Activated T-helper 2 cell treated with anti-CD3 and anti-CD28 coated beads, Interferon-gamma antibody, Interleukin-2, Interleukin-4, amounts not matched to agents 10 μg/mL and 5 μg/mL and 100 μg/mL, durations not matched to agents 14 hours and 24 hours and 36 hours (primary cell): Measurements from ENCODE around the gene TSPAN6. TPM values are rescaled to one million over a fixed set of nuclear protein-coding genes. Genes with fewer than 3 reads are reported as not detected.

Source experiments
- DNase-seq: peaks from one replicate; pipeline ENCODE4 v3.0.0; 2021; ENCODE audit warnings: low spot score
- H3K27ac Mint-ChIP-seq: one replicate; pipeline ENCODE4 v1.8.0; 2021; ENCODE audit warnings: mixed read lengths
- H3K27me3 Mint-ChIP-seq: one replicate; pipeline ENCODE4 v1.8.0; 2021; ENCODE audit warnings: low read depth, mixed read lengths
- H3K36me3 Mint-ChIP-seq: one replicate; pipeline ENCODE4 v1.8.0; 2021; ENCODE audit warnings: low read depth, mixed read lengths
- H3K4me1 Mint-ChIP-seq: one replicate; pipeline ENCODE4 v1.8.0; 2021; ENCODE audit warnings: low read depth, mixed read lengths
- H3K4me3 Mint-ChIP-seq: one replicate; pipeline ENCODE4 v1.8.0; 2021; ENCODE audit warnings: low read depth, mild to moderate bottlenecking, moderate library complexity, mixed read lengths
- H3K9me3 Mint-ChIP-seq: one replicate; pipeline ENCODE4 v1.8.0; 2021; ENCODE audit warnings: mixed read lengths
- intact Hi-C: fragments of 100-400 bp; cut with micrococcal nuclease; formaldehyde crosslinking; loops from one replicate; pipeline ENCODE4 v1.15.1; 2023
- total RNA-seq: library from RNA; stranded (reverse); gene quantifications from 2 replicates; pipeline ENCODE4 v1.2.3, GENCODE V29; 2022

The TSPAN6 gene
- total RNA-seq, 1 donor from 2014 or later, result not detected

DNA sequence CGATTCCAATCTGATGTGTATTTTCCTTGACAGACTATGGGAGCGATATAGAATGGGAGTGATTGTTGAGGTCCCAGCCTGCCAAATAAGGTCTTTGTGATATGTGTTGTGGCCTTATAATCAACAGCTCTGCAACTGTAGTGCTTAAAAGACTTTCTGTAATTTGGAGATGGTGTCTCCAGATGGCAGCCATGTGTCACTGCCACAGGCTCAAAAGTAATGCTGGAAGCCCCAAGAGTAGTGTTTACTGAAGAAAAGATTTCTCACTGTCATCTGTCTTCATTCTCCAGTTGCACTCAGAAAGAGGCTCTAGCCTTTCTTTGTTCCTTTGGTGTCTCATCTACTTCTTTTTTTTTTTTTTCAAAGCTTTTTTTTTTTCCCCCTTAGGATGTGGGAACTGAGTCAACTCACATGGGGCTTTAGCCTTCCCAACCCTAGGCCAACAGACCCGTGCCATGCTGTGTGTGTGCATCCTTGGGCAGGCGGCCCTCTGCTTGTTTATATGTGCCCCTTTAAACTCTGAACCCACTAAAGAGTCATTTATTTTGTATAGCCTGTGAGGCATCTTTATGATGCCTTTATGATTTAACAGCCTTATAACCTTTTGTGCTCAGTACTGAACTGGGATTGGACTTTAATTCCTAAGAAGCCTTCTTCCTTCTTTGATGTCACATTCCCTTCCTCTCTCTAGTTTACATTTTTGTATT, 23.0 kb upstream of the TSPAN6 start:
- Mint-ChIP-seq H3K4me3 (no peak overlapping the region), H3K27ac (no peak overlapping the region), H3K36me3 (no peaks in the 10 kb centered on the region), H3K27me3 (no peaks in the 10 kb centered on the region), H3K4me1 (no peaks in the 10 kb centered on the region), H3K9me3 (no peaks in the 10 kb centered on the region)
- DNase-seq, result no peak
- intact Hi-C loops, result no loop called here

DNA sequence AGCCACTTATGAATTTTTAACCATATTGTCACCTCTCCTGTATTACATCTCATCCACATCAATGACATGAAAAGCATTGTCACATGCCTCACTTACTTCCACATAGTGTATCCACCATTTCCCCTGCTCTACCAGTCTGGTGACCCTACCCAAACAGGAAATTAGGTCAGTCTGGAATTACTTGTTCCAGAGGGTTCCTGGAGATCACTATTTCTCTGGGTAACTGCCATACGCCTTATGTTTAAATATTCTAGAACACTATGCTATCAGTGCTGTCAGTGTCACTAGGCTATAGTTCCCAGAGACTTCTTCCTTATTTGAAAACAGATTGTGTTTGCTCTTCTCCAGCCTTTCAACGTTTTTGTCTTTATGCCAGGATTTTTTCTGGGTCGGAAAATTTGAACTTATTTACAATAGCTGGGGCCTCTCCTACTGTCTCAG, 22.4 kb upstream of the TSPAN6 start:
- intact Hi-C loops, result no loop called here
- no peak for DNase-seq
- Mint-ChIP-seq H3K27me3 (no peaks in the 10 kb centered on the region), H3K4me3 (no peak overlapping the region), H3K27ac (no peak overlapping the region), H3K9me3 (no peaks in the 10 kb centered on the region), H3K4me1 (no peaks in the 10 kb centered on the region), H3K36me3 (no peaks in the 10 kb centered on the region)

DNA sequence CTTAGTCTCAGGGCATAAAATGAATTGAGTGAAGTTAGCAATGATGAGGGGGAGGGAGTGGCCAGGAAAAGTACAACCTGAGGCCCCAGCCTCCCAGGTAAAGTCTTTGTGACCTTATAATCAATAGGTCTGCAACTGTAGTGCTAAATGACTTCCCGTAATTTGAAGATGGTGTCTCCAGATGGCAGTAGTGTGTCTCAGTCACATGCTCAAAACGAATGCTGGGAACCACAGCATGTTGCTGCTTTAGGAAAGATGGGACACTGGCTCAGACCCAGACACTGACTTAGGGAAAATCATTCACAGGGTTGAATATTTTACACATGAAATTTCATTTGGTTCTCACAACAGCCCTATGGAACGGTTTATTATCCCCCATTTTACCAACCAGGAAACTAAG, 17.7 kb upstream of the TSPAN6 start:
- no peak overlapping the region for H3K27ac Mint-ChIP-seq
- no peak overlapping the region for H3K4me3 Mint-ChIP-seq
- H3K27me3 Mint-ChIP-seq, result peaks cover 3% of the 10 kb centered on the region
- H3K36me3 Mint-ChIP-seq, result no peaks in the 10 kb centered on the region
- intact Hi-C loops, result no loop called here
- DNase-seq, result no peak
- H3K4me1 Mint-ChIP-seq, result no peaks in the 10 kb centered on the region
- no peaks in the 10 kb centered on the region for H3K9me3 Mint-ChIP-seq

GRCh38 chrX:100652266-100652665, 15.7 kb upstream of the TSPAN6 start:
- peaks cover 3% of the 10 kb centered on the region for H3K27me3 Mint-ChIP-seq
- H3K27ac Mint-ChIP-seq, result no peak overlapping the region
- intact Hi-C loops, result no loop called here
- no peaks in the 10 kb centered on the region for H3K4me1 Mint-ChIP-seq
- no peaks in the 10 kb centered on the region for H3K9me3 Mint-ChIP-seq
- no peaks in the 10 kb centered on the region for H3K36me3 Mint-ChIP-seq
- no peak for DNase-seq
- no peak overlapping the region for H3K4me3 Mint-ChIP-seq

DNA sequence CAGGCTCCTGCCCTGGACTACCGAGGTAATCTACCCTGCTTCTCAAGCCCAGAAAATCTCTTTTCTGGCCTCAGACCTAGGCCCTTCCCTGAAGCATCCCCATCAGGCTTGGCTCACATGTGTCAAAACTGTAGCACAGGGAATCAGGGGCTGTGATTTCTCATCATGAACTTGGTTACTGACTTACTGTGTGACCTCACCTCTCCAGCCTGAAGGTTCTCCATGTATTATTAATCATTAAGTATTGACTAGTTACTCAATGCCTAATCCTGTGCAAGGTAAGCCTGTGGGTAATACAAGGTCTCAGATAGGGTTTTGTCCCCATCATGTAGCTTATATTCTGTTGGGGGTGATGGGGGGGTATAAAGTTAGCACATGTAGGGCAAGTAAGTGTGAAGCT, 14.2 kb upstream of the TSPAN6 start:
- Mint-ChIP-seq H3K9me3 (no peaks in the 10 kb centered on the region), H3K4me3 (no peak overlapping the region), H3K4me1 (no peaks in the 10 kb centered on the region), H3K27me3 (peaks cover 3% of the 10 kb centered on the region), H3K36me3 (no peaks in the 10 kb centered on the region), H3K27ac (no peak overlapping the region)
- DNase-seq, result no peak
- intact Hi-C loops, result no loop called here

- Mint-ChIP-seq H3K36me3 (no peaks in the 10 kb centered on the region), H3K27ac (no peak overlapping the region), H3K9me3 (no peaks in the 10 kb centered on the region), H3K27me3 (peaks cover 4% of the 10 kb centered on the region), H3K4me1 (no peaks in the 10 kb centered on the region), H3K4me3 (no peak overlapping the region)
- no peak for DNase-seq
- intact Hi-C loops, result no loop called here
Observed at GRCh38 chrX:100649550-100650356, 13.1 kb upstream of the TSPAN6 start.

GRCh38 chrX:100648458-100649417, 12.1 kb upstream of the TSPAN6 start:
- intact Hi-C loops, result no loop called here
- Mint-ChIP-seq H3K36me3 (no peaks in the 10 kb centered on the region), H3K27ac (no peak overlapping the region), H3K4me1 (no peaks in the 10 kb centered on the region), H3K27me3 (peaks cover 4% of the 10 kb centered on the region), H3K9me3 (no peaks in the 10 kb centered on the region), H3K4me3 (no peak overlapping the region)
- DNase-seq, result no peak

- no peaks in the 10 kb centered on the region for H3K36me3 Mint-ChIP-seq
- no peak for DNase-seq
- H3K27me3 Mint-ChIP-seq, result peaks cover 4% of the 10 kb centered on the region
- no peak overlapping the region for H3K4me3 Mint-ChIP-seq
- no peak overlapping the region for H3K27ac Mint-ChIP-seq
- intact Hi-C loops, result no loop called here
- H3K4me1 Mint-ChIP-seq, result no peaks in the 10 kb centered on the region
- H3K9me3 Mint-ChIP-seq, result no peaks in the 10 kb centered on the region
Observed at GRCh38 chrX:100647739-100648138, 11.1 kb upstream of the TSPAN6 start.

DNA sequence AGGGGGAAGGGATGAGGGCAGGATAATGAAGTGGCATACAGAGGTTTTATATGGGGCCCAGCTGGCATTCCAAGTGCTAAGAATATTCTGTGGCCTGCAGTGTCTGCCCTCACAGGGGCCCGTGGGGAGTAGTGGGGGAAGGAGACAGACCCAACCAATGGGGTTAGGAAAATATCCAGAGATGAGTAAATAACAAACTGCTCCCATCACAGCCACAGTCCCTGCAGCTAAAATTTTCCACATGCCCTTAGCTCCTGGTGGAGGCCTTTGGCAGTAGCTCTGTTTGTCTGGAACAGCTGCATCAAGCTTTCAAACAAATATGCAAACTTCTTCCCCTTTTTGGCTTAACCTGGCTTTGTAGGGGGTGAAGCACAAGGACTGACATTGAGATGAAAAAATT, 10.5 kb upstream of the TSPAN6 start:
- Mint-ChIP-seq H3K36me3 (no peaks in the 10 kb centered on the region), H3K4me3 (no peak overlapping the region), H3K4me1 (no peaks in the 10 kb centered on the region), H3K27me3 (peaks cover 4% of the 10 kb centered on the region), H3K27ac (no peak overlapping the region), H3K9me3 (no peaks in the 10 kb centered on the region)
- DNase-seq, result no peak
- intact Hi-C loops, result no loop called here

DNA sequence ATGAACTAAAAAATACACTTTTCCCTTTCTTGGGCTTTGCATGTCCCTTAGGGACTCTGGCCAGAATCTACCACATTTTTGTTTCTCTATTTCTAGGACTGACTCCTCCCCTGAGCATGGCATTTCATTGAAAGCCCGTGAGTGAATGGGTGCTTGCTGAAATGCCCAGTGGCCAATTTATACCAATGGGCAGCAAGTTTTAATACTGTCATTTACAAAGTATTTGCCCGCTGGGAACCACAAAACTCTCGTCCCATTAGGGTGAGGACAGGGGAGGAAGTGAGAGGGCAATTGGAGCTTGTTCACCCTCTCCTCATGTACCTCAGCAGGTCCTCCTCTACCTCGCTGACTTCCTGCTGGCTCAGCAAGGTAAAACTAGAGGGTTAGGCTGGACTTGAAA, 8.5 kb upstream of the TSPAN6 start:
- H3K4me1 Mint-ChIP-seq, result no peaks in the 10 kb centered on the region

GRCh38 chrX:100643956-100644860, 7.6 kb upstream of the TSPAN6 start, which contains the start of gene SRPX2:
Gene SRPX2, plus strand, starts transcription at chrX:100644199. Its CDS starts 2,124 bp downstream, at chrX:100646323.
- peaks cover 11% of the 10 kb centered on the region for H3K27me3 Mint-ChIP-seq

More for the DNA sequence above, 8.5 kb upstream of the TSPAN6 start:
- no peaks in the 10 kb centered on the region for H3K36me3 Mint-ChIP-seq
- intact Hi-C loops, result no loop called here
- no peaks in the 10 kb centered on the region for H3K9me3 Mint-ChIP-seq
- no peak overlapping the region for H3K4me3 Mint-ChIP-seq
- no peak for DNase-seq
- H3K27me3 Mint-ChIP-seq, result peaks cover 4% of the 10 kb centered on the region
- H3K27ac Mint-ChIP-seq, result no peak overlapping the region

DNA sequence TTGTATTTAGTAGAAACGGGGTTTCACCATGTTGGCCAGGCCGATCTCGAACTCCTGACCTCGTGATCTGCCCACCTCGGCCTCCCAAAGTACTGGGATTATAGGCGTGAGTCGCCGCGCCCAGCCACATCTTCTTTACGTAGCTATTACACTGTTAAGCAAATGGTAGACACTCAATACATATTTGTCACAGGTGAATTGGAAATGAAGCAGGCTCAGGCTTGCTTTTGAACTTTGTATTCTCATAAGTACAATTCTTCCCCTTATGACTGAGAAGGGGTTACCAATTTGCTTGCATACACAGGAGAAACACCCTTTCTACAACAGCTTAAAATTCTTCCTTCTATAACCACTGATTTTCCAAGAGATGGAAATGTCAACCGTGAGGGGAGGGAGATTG, 6.6 kb upstream of the TSPAN6 start:
- no peaks in the 10 kb centered on the region for H3K9me3 Mint-ChIP-seq
- no peak for DNase-seq
- intact Hi-C loops, result no loop called here
- H3K27ac Mint-ChIP-seq, result no peak overlapping the region
- no peaks in the 10 kb centered on the region for H3K36me3 Mint-ChIP-seq
- no peaks in the 10 kb centered on the region for H3K4me1 Mint-ChIP-seq
- peaks cover 13% of the 10 kb centered on the region for H3K27me3 Mint-ChIP-seq
- no peak overlapping the region for H3K4me3 Mint-ChIP-seq

More at GRCh38 chrX:100643956-100644860, 7.6 kb upstream of the TSPAN6 start, which contains the start of gene SRPX2:
- H3K4me3 Mint-ChIP-seq, result no peak within 1 kb of the TSS
- intact Hi-C loops, result no loop called here
- H3K4me1 Mint-ChIP-seq, result no peaks in the 10 kb centered on the region
- H3K27ac Mint-ChIP-seq, result no peak within 1 kb of the TSS
- H3K36me3 Mint-ChIP-seq, result no peaks in the 10 kb centered on the region
- no peak for DNase-seq
- no peaks in the 10 kb centered on the region for H3K9me3 Mint-ChIP-seq
